ENCODE results near the gene VEGFB. TPM values are rescaled to one million over a fixed set of nuclear protein-coding genes. Genes with fewer than 3 reads are reported as not detected.

VEGFB gene
- total and polyA plus RNA-seq, 2 of the 4 experiments (the other 2 are of a cell fraction), result 3.0 to 25.1 TPM

- peaks cover 25% of the 10 kb centered on the region for H3K36me3 ChIP-seq (ENCODE audit: control insufficient read depth, insufficient read depth, low read length)
- no peaks in the 10 kb centered on the region for H3K9me3 ChIP-seq (ENCODE audit: control insufficient read depth, insufficient read depth, low read length)
Measured at GRCh38 chr11:64253481-64253880, 19.1 kb downstream of the VEGFB start.

More at GRCh38 chr11:64253481-64253880, 19.1 kb downstream of the VEGFB start:
- Histone ChIP-seq H3K4me2 (ENCODE audit: low read depth, low read length) (no peak overlapping the region), H4K8ac (ENCODE audit: low read depth in 2 of 2, low read length in 2 of 2) (no peak overlapping the region), H3K4ac (ENCODE audit: low read depth, low read length) (no peak overlapping the region), H3K27me3 (ENCODE audit: control insufficient read depth, insufficient read depth, low read length) (no peaks in the 10 kb centered on the region), H2AK5ac (ENCODE audit: low read depth, low read length) (no peak overlapping the region), H4K91ac (ENCODE audit: insufficient read depth, low read depth, low read length) (no peak overlapping the region), H4K20me1 (ENCODE audit: insufficient read depth, low read length) (peaks cover 5% of the 10 kb centered on the region; the same call in 1 of the 2 replicates), H2BK20ac (ENCODE audit: low read depth, low read length) (no peak overlapping the region), H2BK5ac (ENCODE audit: low read depth, low read length, poor library complexity, severe bottlenecking) (no peak overlapping the region), H3K79me1 (ENCODE audit: low read depth in 1 of 2, low read length in 2 of 2) (peaks cover 8 to 61% of the 10 kb centered on the region in 2 experiments), H3K56ac (ENCODE audit: extremely low read depth, insufficient read depth, low read length) (no peak overlapping the region), H3K14ac (replicated peaks; ENCODE audit: low read depth, low read length) (no peak overlapping the region), H2AFZ (replicated peaks; ENCODE audit: low read length, poor library complexity) (no peak overlapping the region), H3K9me1 (ENCODE audit: insufficient read depth, low read length) (no peaks in the 10 kb centered on the region), H3K4me1 (ENCODE audit: control insufficient read depth, insufficient read depth, low read length) (peaks cover 10% of the 10 kb centered on the region), H2AK9ac (replicated peaks; ENCODE audit: low read depth, low read length, poor library complexity) (no peak overlapping the region), H3K18ac (ENCODE audit: low read depth, low read length) (no peak overlapping the region), H3K23ac (ENCODE audit: low read depth, low read length) (no peak overlapping the region), H2BK120ac (ENCODE audit: low read depth, low read length) (no peak overlapping the region), H3K9ac (ENCODE audit: low read depth, low read length) (no peak overlapping the region), H2BK15ac (ENCODE audit: low read depth, low read length) (no peak overlapping the region), H3K4me3 (ENCODE audit: insufficient read depth, low read depth, low read length) (no peak overlapping the region), H3K27ac (ENCODE audit: insufficient read depth, low read length) (no peak overlapping the region), H4K5ac (ENCODE audit: low read depth, low read length) (no peak overlapping the region)
- intact Hi-C loops (cut with micrococcal nuclease) (no loop called here), in situ Hi-C loops (cut with MboI; ENCODE audit: low sequenced_read_pairs) (no loop called here), dilution Hi-C loops (cut with HindIII; ENCODE audit: low sequenced_read_pairs, unreplicated experiment) (no loop called here)
- no peak for TF ChIP-seq RCOR1 (IDR thresholded peaks at IDR 0.05; ENCODE audit: insufficient replicate concordance, low read length)
- TF ChIP-seq SMC3 (IDR thresholded peaks at IDR 0.05; ENCODE audit: low read depth, low read length), result no peak
- TF ChIP-seq CTCF (conservative IDR thresholded peaks at IDR 0.05; ENCODE audit: low read depth, low read length), result no peak
- TF ChIP-seq MAZ (IDR thresholded peaks at IDR 0.05; ENCODE audit: borderline replicate concordance, low read depth, low read length), result no peak
- no peak for TF ChIP-seq USF2 (IDR thresholded peaks at IDR 0.05; ENCODE audit: low read depth, low read length)
- no peak for TF ChIP-seq POLR2A (IDR thresholded peaks at IDR 0.05; ENCODE audit: low read depth, low read length)
- no peak for TF ChIP-seq NFE2L2 (IDR thresholded peaks at IDR 0.05; ENCODE audit: low read depth, low read length)
- TF ChIP-seq RAD21 (IDR thresholded peaks at IDR 0.05; ENCODE audit: low read length), result no peak
- DNase-seq, result no peak
- CTCF ChIA-PET, result no interaction called here
- BruUV-seq (replicated peaks), result no TSS peak
- POLR2A ChIA-PET (ENCODE audit: unreplicated experiment), result no interaction called here
- 80% methylated on average over 1 of the region's 5 CpGs; no CpG with 5 or more reads in 1 of the 2 experiments for WGBS, 2 experiments (ENCODE audit: extremely low coverage in 2 of 2, insufficient read length in 1 of 2)
- no peak for ATAC-seq (ENCODE audit: low read depth)
